GM18498 (cell line): ENCODE data around the gene NUDCD2.
"Not testable (repeated sequence)": the region's sequence is repeated elsewhere in the genome, so short reads cannot be mapped to it uniquely, and the experiment has no call there.

Experiments
- ATAC-seq: cut with Tn5 transposase; IDR thresholded peaks from one replicate; pipeline ENCODE4 v1.9.1; 2021; ENCODE audit warnings: mild to moderate bottlenecking, moderate library complexity; ENCODE audit not compliant: unreplicated experiment

Gene NUDCD2

DNA sequence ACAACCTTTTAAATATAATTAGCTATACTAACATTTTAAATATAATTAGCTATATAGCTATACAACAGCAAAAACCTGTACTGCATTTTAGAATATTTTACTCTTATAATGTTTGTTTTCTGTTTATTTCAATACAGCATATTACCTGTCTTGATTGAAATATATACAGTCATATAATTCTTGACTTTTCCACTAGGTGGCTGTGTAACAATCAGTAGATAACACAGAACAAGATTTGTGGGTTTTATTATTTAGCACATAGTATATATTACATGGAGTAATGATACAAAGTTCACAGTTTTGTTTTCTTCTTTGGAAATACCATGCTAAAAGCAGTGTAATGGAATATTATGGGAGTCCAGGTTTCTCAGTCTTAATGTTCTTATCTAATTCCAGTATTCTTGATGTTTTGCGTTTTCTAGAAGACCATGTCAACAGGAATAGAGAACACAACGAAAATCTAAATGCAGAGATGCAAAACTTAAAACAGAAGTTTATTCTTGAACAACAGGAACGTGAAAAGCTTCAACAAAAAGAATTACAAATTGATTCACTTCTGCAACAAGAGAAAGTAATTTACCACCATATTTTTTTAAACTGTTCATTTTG lies 13.8 kb upstream of the NUDCD2 start:
- ATAC-seq = peak; percentile 83

DNA sequence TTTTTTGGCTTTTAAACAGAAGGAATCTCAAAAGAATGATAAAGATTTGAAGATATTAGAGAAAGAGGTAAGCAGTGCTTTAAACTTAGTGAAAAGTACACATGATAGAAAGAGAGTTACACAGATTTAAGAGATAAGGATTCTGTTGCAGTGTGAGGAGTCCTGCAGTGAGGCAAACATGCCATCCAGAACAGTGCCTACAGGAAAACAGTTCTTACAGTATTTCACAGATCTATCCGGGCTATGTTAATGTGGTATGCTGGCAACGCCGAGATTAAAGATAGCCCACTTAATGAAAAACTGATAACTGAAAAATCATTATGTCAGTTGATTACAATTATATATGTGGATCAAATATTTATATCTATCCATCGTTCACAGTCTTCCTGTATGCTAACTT lies 7.8 kb upstream of the NUDCD2 start:
- ATAC-seq = no peak

DNA sequence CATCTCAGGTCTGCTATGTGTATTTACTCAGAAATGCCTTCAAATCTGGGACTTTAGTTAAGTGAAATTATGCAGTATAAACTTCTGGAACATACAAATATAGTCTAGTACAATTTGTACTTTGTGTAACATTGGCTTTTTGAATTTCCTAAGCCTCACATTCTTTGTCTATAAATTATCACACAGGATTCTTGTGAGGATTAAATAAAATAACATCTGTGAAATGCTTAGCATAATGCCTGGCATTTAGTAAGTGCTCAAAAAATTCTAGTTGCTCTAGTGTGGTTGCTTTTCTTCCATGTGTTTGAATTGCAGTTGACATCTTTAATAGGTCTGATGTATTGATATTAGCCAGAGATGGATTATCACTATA lies 3.1 kb upstream of the NUDCD2 start:
- ATAC-seq = no peak

DNA sequence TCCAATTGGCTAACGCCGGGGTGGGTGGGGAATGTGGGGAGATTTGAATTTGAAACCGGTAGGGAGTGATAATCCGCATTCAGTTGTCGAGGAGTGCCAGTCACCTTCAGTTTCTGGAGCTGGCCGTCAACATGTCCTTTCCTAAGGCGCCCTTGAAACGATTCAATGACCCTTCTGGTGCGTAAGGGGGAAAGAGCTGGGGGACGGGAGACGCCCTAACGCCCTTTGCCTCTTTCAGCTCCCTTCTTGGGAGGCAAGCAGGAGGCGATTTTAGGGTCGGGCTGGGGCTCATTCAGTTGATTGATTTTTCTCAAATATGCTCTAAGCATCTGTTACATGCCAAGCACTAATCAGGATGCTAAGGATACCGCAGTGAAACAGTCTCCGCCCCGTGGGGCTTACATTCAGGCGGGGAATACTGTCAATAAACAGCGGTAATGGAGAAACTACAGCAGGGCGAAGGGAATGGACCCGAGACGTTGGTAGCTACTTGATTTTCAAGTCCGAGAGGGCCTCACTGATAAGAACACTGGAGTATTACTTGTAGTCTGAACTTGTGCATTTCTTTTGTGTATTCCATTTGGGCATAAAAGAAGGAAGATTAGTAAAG lies 765 bp upstream of the NUDCD2 start, which contains the start of gene HMMR:
TSS of gene HMMR (plus strand) at position 71 of the 610 bp plus-strand sequence. CDS start at position 132, 61 bp downstream.
- ATAC-seq = peak; percentile 2

DNA sequence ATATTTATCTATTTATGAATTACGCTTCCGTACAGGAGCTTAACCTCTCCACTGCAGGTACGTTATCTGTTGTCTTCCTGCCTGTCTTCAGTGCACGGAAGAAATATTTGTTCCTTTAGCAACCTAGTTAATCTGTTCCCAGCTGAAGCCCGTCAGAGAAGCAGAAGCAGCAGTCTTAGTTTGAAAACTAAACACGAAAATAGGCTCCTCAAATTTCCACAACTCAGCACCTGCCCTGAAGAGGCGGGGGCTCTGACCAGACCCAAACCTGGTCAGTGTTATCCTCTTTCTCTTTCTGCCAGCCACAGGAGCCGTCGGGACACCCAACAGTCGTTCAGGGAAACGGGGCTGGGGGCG lies 462 bp downstream of the NUDCD2 start:
- ATAC-seq = peak; percentile 5

DNA sequence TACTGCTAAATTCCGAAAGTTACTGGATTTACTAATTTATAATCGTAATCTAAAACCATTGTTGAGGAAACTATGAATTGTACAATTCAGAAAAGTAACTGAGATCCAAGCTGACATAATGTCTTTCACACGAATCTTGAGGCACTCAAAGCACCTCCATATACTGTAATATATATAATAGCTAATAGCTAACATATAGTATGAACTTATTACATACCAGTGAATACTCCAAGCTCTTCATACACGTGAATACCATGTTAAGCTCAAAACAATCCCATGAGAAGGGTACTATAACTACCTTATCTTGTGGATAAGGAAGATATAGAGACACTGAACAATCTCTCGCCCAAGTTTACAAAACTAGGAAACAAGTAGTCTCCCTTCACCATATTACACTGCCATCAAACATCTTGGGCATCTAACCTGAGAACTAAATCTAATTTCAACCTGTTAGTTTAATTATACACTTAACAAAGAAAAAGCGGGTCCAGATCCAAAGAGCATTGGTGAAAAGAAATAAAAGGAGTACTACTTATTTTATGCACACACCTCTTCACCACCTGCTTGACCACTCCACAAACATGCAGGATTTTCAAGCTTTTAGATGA lies 1.0 kb downstream of the NUDCD2 start:
- ATAC-seq = no peak

DNA sequence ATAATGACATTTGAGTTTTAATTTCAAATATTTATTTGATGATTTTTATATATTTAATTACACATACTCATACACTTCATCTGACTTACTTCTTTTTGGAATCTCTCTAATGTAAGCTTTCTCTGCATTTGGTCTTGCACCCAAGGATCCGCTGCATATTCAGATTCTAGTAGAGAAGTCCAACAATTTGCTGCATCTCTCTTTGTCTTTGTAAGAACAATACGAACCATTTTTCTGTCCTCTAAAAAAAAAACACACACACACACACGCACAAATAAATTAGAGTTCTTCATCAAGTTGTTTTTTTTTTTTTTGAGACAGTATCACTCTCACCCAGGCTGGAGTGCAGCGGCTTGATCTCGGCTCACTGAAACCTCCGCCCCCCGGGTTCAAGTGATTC lies 3.1 kb downstream of the NUDCD2 start:
- ATAC-seq = no peak

DNA sequence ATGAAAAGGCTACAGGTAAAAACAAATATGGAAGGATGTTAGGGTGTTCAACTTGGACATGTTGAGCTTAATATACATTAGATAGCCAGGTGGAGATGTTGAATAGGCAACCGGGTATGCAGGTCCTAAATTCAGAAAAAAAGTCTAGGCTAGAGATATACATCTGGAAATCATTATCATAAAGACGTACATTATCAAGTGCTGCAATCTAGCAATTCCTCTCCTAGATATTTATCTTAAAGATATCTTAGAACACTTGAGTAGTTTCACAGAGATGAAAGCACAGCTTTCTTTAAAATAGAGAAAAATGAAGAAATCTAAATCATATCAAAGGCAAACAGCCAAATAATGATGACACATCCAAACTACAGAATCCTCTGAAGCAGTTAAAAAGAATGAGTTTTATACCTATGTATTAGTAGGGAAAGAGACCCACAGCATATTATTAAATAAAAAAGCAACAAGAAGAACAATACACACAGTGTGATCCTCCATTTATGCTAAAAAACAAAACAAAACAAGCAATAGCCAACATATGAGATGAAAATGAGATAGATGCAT lies 3.8 kb downstream of the NUDCD2 start:
- no peak for ATAC-seq

DNA sequence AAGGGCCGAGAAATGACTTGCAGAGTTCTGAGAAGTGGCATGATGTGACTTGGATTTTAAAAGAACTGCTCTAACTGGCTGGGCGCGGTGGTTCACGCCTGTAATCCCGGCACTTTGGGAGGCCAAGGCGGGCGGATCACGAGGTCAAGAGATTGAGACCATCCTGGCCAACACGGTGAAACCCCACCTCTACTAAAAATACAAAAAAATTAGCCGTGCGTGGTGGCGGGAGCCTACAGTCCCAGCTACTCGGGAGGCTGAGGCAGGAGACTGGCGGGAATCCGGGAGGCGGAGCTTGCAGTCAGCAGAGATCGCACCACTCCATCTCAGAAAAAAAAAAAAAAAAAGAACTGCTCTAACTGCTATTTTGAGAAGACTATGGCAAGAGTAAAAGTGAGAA lies 4.5 kb downstream of the NUDCD2 start:
- not testable (repeated sequence) for ATAC-seq

DNA sequence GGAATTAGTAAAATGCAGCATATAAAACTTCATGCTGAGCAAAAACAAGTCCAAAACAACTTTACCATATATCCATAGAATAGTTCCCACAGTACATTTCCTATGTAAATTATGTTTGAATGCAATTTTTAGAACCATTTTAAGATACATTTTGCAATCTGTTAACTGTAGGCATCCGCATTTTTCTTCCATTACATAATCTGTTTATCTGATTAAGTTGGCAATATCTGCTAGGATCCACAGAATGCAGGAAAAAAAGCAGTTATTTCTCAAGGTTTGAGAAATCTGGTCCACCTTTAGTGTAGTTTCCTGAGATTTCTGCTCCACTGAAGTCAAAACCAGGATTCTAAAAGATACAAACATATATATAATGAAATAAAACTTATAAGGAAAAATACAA lies 6.2 kb downstream of the NUDCD2 start:
- ATAC-seq = no peak

DNA sequence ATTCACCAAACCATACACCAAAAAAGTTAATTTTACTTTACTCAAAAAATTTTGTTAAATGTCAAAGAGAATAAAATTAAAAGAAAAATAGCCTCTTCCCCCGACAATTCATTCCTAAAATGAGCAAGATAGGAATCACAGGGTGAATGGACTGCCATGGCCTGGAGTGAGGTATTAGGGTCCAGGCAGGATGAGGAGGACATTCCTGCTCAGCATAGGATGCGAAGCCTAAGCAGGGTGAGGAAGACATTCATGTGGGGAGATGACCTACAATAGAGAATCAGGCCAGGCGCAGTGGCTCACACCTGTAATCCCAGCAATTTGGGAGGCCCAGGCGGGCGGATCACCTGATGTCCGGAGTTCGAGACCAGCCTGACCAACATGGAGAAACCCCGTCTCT lies 8.4 kb downstream of the NUDCD2 start:
- ATAC-seq = no peak

DNA sequence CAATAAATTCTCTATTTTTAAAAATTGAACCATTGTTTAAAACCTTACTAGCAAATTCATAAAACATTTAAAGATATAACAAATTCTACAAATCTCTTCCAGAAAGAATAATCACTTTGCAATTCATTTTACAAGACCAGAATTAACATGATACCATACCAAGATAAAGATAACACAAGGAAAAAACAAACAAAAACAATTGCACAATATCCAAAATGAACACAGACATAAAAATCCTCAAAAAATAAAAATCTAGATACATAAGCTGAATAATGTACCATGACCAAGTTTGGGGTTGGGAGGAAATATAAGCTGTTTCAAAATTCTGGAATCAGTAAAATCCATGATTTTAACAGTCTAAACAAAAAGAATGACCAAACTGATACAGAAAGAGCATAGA lies 11.4 kb downstream of the NUDCD2 start:
- ATAC-seq = no peak

DNA sequence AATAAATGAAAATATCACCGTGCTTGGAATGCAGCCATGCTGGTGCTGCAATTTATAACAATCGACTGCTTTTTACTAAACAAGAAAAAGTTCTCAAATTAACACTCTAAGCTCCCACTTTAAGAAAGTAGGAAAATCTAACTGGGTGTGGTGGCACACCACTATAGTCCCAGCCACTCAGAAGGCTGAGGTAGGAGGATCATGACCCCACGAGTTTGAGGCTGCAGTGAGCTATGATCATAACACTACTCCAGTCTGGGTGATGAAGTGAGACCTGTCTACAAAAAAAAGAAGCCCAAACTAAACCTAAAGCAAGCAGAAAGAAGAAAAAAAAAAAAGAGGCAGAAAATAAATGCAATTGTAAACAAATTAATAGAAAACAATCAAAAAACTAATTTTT lies 12.0 kb downstream of the NUDCD2 start:
- ATAC-seq = no peak

DNA sequence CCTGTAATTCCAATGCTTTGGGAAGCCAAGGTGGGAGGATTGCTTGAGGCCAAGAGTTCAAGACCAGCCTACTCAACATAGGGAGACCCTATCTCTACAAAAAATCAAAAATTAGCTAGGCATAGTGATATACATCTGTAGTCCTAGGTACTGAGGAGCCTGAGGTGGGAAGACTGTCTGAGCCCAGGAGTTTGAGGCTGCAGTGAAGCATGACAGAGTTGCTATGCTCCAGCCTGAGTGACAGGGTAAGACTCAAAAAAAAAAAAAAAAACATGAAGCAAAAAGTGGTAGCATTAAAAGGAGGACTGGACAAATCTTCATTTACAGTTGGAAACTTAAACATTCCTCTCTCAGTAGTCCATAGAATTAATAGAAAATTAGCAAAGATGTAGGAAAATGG lies 12.7 kb downstream of the NUDCD2 start:
- ATAC-seq = no peak

DNA sequence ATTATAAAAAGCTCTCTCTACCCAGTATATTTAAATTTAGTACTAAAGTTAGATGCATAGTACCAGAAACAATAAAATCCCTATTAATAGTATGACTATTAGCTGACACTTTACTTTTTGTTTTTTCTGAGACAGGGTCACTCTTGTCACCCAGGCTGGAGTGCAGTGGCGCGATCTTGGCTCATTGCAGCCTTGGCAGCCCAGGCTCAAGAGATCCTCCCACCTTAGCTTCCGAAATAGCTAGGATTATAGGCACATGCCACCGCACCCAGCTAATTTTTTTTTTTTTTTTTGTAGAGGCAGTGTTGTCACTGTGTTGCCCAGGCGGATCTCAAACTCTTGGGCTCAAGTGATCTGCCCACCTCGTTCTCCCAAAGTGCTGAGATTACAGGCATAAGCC lies 14.6 kb downstream of the NUDCD2 start:
- ATAC-seq = no peak

DNA sequence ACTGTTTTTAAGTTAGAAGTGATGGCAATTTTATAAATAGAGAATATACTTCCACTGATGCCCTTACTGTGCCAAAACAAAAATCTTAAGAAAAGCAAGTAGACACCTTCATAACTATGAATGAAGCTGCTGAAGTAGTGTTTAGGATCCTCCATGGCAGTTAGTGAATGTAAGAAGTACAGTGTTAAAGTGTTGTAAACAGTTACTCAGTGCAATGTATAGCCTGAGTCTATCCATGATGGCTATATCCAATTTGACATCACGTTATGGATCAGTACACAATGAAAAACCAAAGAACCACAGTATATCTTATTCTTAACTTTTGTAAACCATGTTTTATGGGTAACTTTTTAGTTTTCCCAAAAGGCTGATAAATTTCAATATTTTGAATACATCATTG lies 15.4 kb downstream of the NUDCD2 start:
- ATAC-seq = no peak

DNA sequence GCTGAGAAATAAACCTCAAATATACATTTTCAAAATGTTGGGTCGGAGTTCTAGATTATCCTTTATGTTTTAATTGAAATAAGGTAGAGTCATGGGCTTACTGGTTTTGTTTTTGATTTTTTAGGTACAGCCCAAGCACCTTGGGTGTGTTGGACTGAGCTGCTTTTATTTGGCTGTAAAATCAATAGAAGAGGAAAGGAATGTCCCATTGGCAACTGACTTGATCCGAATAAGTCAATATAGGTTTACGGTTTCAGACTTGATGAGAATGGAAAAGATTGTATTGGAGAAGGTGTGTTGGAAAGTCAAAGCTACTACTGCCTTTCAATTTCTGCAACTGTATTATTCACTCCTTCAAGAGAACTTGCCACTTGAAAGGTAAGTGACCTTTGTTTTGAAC lies 18.9 kb downstream of the NUDCD2 start:
- no peak for ATAC-seq

DNA sequence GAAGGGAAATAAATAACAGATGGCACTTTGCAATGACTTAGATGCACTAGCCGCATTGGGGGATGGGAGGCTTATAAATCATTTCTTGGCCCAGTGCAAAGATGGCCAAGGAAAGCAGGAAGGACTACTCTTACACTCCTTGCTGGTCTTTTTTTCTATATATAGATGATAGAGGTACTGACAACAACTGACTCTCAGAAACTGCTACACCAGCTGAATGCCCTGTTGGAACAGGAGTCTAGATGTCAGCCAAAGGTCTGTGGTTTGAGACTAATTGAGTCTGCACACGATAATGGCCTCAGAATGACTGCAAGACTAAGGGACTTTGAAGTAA lies 20.8 kb downstream of the NUDCD2 start:
- ATAC-seq = no peak

DNA sequence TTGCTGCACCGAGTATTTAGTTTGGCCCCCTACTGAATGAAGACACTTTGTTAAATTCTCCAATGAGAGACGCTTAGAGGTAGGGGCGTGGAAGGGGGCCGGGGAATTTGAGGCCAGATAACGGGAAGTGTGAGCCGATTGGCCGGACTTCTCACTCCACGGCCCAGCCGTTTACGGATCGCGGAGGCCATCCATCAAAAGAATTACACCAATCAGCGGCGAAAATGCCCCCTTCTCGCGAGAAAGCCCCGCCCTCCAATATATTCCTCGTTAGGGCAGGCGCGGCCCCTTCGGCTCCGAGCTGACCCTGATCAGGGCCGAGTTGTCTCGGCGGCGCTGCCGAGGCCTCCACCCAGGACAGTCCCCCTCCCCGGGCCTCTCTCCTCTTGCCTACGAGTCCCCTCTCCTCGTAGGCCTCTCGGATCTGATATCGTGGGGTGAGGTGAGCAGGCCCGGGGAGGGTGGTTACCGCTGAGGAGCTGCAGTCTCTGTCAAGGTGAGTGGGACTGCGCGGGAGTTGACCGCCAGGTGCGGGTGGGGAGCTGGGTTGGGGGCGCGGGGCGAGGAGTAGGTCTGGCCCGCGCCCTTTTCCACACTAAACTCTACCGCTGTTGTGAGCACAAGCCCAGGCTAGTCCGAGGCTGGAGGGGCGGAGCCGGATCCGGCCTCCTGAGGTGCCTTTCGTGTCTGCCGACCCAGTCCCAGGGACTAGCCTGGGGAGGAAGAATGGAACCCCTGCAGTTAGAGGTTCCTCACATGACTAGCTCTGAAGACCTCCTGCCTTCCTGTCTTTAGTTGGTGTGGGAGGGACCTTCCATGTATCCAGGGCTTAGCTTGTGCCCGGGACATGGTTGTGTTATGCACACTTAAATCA lies 22.4 kb downstream of the NUDCD2 start, which contains the start of gene CCNG1:
TSS of gene CCNG1 (plus strand) at position 287 of the 874 bp plus-strand sequence. CDS start 1,662 bp downstream, outside the sequence.
- peak; percentile 97 for ATAC-seq

DNA sequence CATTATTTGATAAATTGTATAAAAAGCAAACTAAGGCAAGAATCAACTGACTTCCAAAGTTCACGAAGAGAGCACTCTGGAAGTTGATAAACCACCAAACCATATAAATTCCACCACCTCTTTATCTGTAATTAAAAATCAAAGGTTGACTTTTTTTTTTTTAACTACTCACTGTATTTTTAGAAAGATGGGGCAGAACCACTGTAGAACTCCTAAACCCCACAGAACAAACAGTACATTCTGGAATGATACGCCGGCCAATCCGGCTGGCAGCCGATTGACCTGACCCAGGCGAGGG lies 22.9 kb downstream of the NUDCD2 start:
- ATAC-seq = no peak

DNA sequence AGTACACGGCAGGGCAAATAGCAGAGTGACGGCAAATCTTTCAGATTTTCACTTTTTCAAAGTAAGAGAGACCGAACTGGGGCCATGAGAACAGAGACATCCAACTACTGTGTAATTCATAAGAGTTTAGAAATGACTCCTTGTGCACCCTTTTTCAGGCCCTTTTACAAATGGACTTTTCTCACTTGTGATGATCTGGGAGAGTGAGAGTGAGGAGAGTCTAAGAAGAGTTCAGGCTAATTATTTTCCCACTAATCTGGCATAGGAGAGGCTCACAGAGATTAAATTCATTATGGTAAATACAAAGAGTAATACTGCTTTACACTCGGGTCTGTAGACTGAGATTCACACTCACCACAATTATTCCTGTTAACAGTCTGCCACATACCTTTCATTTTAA lies 23.4 kb downstream of the NUDCD2 start:
- ATAC-seq = no peak
